Transverse colon (tissue), 4 donors: ENCODE data around the gene DIP2A. TPM values are rescaled to one million over a fixed set of nuclear protein-coding genes. Genes with fewer than 3 reads are reported as not detected.

Experiments
- DNase-seq: peaks from one replicate; pipeline ENCODE4 v3.0.0-alpha.2; 2019
- H3K27ac ChIP-seq, 4 donors: fragments of 200-600 bp; sonication (generic); 2 replicates each; pipeline ENCODE4 v1.5.1; 2016 to 2018; ENCODE audit warnings: inconsistent platforms in 4 of 4
- H3K27me3 ChIP-seq: fragments of 200-600 bp; sonication (generic); 2 replicates; pipeline ENCODE4 v1.5.1; 2017; ENCODE audit warnings: inconsistent platforms
- H3K36me3 ChIP-seq, 4 donors: fragments of 200-600 bp; sonication (generic); 2 replicates each; pipeline ENCODE4 v1.5.1; 2017 to 2019; ENCODE audit warnings: inconsistent platforms in 4 of 4
- H3K4me1 ChIP-seq, 4 donors: fragments of 200-600 bp; sonication (generic); 2 replicates each; pipeline ENCODE4 v1.5.1; 2017 to 2020; ENCODE audit warnings: inconsistent platforms in 4 of 4
- H3K4me3 ChIP-seq, 4 donors: fragments of 200-600 bp; sonication (generic); 1 replicate in 1 of 4; 2 replicates in 3 of 4; pipeline versions ENCODE4 v1.5.1 to v1.6.1; 2017 to 2019; ENCODE audit warnings: inconsistent platforms in 4 of 4
- H3K9me3 ChIP-seq, 2 donors: fragments of 200-600 bp; sonication (generic); 2 replicates each; pipeline ENCODE4 v1.5.1; 2017 to 2019; ENCODE audit warnings: inconsistent platforms in 2 of 2
- EP300 ChIP-seq: sonication (generic); formaldehyde crosslinking; IDR thresholded peaks from one replicate; pipeline ENCODE4 v1.6.1; 2017; ENCODE audit warnings: antibody characterized with exemption, low read depth
- POLR2A ChIP-seq: fragments of 450-650 bp; IDR thresholded peaks from one replicate; pipeline ENCODE4 v1.6.1; 2016; ENCODE audit warnings: antibody characterized with exemption, mild to moderate bottlenecking, moderate library complexity
- POLR2AphosphoS5 ChIP-seq, 3 donors: sonication (generic); formaldehyde crosslinking; IDR thresholded peaks; one replicate each; pipeline ENCODE4 v1.6.1; 2016; ENCODE audit warnings: antibody characterized with exemption in 3 of 3
- WGBS, 2 donors: methylation state at CpG; one replicate each; pipeline ENCODE4 v1.1.5; 2018; ENCODE audit warnings: low coverage in 1 of 2; 5-methylcytosine and 5-hydroxymethylcytosine counted together
- in situ Hi-C, 4 donors: fragments of 200-750 bp; cut with MboI; loops; one replicate each; pipeline versions ENCODE4 v1.15.0 to v1.15.1; 2017; ENCODE audit warnings: low sequenced_read_pairs in 3 of 4, low pct_ligation_motif_present in 1 of 4, low pct_unique_long_range_greater_than_20kb in 1 of 4
- intact Hi-C: fragments of 100-400 bp; cut with DNase I; formaldehyde crosslinking; loops from one replicate; pipeline ENCODE4 v1.15.1; 2023; ENCODE audit warnings: low total_unique reads
- total RNA-seq, 4 donors: library from RNA; depleted of rRNA; stranded (reverse); fragments of >200 nt; gene quantifications; one replicate each; pipeline ENCODE4 v1.1.0, GENCODE V29; 2016
- TF ChIP-seq, protein P1 (sequence below), 5 experiments: fragments of 200-600 bp in 3 of 5; fragments of 450-650 bp in 2 of 5; sonication (generic) in 3 of 5; IDR thresholded peaks; 1 replicate in 2 of 5; 2 replicates in 3 of 5; pipeline ENCODE4 v1.5.1; 2016 to 2017; ENCODE audit warnings: antibody characterized with exemption in 5 of 5, inconsistent platforms in 3 of 5, mild to moderate bottlenecking in 2 of 5, moderate library complexity in 1 of 5

The DIP2A gene
- total RNA-seq, 4 donors from 2014 or later, result 68.8 to 121 (median 92.9) TPM

DNA sequence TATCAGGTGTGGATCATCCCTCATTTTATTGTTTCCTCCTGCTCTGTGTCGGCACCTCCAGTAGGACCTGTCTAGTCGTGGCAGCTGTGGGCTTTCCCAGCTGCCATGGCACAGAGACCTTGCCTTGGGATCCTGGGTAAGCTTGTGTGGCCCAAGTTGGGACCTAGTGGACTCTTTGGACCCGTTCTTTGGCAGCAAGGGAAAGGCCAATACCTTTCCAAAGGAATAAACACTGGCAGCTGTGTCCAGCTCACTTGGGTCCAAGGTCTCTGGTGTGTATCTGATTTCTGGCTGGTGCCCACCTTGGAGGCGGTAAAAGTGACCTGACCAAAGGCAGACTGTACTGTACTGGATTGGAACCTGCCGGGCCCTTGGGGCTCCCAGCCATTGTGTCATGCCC, 21.8 kb downstream of the DIP2A start:
- H3K4me3 ChIP-seq, result no peak overlapping the region
- no peaks in the 10 kb centered on the region for H3K9me3 ChIP-seq
- in situ Hi-C loops, result no loop called here
- H3K36me3 ChIP-seq, result no peaks in the 10 kb centered on the region
- no peak for DNase-seq
- no peak overlapping the region for H3K27ac ChIP-seq
- 94% methylated on average over 5 of the region's 5 CpGs; no CpG with 5 or more reads in 1 of the 2 donors for WGBS, 2 donors
- no peak for TF ChIP-seq POLR2AphosphoS5 (IDR thresholded peaks at IDR 0.05)
- TF ChIP-seq POLR2A, result no peak
- no peak for TF ChIP-seq EP300
- TF ChIP-seq, protein P1, sequence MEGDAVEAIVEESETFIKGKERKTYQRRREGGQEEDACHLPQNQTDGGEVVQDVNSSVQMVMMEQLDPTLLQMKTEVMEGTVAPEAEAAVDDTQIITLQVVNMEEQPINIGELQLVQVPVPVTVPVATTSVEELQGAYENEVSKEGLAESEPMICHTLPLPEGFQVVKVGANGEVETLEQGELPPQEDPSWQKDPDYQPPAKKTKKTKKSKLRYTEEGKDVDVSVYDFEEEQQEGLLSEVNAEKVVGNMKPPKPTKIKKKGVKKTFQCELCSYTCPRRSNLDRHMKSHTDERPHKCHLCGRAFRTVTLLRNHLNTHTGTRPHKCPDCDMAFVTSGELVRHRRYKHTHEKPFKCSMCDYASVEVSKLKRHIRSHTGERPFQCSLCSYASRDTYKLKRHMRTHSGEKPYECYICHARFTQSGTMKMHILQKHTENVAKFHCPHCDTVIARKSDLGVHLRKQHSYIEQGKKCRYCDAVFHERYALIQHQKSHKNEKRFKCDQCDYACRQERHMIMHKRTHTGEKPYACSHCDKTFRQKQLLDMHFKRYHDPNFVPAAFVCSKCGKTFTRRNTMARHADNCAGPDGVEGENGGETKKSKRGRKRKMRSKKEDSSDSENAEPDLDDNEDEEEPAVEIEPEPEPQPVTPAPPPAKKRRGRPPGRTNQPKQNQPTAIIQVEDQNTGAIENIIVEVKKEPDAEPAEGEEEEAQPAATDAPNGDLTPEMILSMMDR (IDR thresholded peaks at IDR 0.05), result no peak
- intact Hi-C loops, result no loop called here
- H3K27me3 ChIP-seq, result no peaks in the 10 kb centered on the region
- H3K4me1 ChIP-seq, result no peaks in the 10 kb centered on the region

DNA sequence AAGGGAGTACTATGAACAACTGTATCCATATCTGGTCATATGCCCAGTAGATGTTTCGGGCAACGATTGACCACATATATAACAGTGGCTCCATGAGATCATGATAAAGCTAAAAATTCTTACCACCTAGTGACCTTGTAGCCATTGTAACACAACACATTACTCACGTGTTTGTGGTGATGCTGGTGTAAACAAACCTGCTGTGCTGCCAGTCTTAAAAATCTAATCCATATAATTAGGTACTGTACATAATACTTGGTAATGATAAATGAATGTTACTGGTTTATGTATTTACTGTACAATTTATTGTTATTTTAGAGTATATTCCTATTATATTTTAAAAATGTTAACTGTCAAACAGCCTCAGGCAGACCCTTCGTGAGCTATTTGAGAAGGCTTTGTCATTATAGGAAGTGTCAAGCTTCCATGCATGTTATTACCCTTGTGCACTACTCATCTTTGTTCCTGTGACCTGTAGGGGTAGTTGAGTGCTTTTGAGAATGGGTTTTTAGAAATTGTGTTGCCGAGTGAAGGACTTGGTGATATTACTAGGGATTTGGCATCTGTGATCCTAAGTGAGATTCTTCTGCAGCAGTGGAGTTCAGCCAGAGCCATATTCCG, 23.6 kb downstream of the DIP2A start:
- Histone ChIP-seq H3K4me3 (no peak overlapping the region), H3K36me3 (peaks cover 0 to 9% (median 0%) of the 10 kb centered on the region in 4 donors), H3K27ac (no peak overlapping the region), H3K27me3 (no peaks in the 10 kb centered on the region), H3K4me1 (no peaks in the 10 kb centered on the region), H3K9me3 (no peaks in the 10 kb centered on the region)
- intact Hi-C loops (no loop called here), in situ Hi-C loops (no loop called here)
- 90 to 96% methylated on average over 6 of the region's 6 CpGs for WGBS, 2 donors
- TF ChIP-seq EP300, result no peak
- no peak for TF ChIP-seq POLR2A
- no peak for TF ChIP-seq POLR2AphosphoS5 (IDR thresholded peaks at IDR 0.05)
- TF ChIP-seq, protein P1 (IDR thresholded peaks at IDR 0.05), result no peak
- DNase-seq, result no peak

DNA sequence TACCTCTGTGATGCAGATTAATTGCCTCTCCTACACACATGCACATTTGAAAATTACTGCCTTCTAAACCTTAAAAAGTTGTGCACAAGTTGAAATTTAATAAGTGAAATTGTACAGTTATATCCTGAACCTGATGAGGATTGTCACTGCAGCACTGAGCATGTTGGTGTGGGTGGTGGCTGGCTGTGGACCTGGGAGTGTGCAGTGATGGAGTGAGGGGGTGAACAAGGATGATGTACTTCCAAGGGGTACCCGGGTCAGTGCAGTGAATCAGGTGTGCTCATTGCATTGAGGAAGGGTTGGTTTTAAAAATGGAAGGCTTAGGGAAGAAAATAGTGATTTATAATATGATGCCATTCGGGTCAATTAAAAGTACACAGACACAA, 24.1 kb downstream of the DIP2A start:
- peaks cover 0 to 9% (median 0%) of the 10 kb centered on the region in 4 donors for H3K36me3 ChIP-seq
- 83 to 91% methylated on average over 2 of the region's 2 CpGs for WGBS, 2 donors
- no peak for DNase-seq

DNA sequence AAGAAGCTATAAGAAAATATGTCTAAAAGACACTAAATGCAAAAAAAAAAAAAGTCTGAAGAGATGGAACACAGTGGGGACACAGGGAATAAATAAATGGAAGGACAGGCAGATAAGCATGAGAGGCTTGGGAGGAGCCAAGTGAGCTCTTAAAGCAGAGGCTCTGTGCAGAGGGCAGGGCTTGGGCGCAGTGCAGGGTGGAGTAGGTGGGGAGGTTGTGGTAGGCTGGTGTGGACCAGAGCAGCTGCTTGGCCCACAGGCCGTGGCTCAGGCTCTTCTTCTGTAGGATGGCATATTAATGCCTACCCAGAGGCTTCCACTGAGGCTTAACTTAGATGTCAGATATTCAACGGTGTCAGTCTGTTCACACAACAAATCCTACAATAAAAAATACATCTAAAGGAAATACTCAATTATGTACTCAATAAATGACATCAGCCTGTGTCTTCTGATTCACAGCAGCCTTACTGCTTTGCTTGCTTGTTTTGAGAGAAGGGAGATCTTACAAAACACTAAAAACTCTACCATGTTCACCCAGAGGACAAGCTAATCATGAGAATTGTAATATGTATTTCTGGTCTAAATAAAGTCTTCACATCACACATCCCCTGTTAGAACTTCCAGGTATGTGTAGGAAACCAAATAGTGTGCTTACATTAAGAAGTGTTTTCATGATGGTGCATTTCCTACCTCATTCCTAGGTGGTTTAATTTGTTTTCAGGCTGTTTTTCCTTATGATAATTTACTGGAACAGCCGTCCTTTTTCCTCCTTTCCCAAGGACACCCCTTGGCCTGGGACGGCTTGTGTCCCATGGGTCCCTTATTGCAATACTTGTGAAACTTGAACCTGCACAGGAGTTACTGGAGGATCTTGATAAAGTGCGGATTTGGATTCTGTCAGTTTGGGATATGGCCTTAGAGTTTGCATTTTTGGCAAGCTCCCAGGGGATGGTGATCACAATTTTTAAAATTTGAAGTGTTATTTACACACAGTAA, 24.9 kb downstream of the DIP2A start:
- H3K9me3 ChIP-seq, result no peaks in the 10 kb centered on the region
- in situ Hi-C loops, result no loop called here
- TF ChIP-seq, protein P1 (IDR thresholded peaks at IDR 0.05), result no peak
- intact Hi-C loops, result no loop called here
- peaks cover 0 to 9% (median 0%) of the 10 kb centered on the region in 4 donors for H3K36me3 ChIP-seq
- no peaks in the 10 kb centered on the region for H3K27me3 ChIP-seq
- H3K27ac ChIP-seq, result no peak overlapping the region
- DNase-seq, result no peak
- WGBS, 2 donors, result 74 to 75% methylated on average over 6 of the region's 6 CpGs
- H3K4me1 ChIP-seq, result no peaks in the 10 kb centered on the region
- H3K4me3 ChIP-seq, result no peak overlapping the region

More for the DNA sequence above, 24.1 kb downstream of the DIP2A start:
- Histone ChIP-seq H3K27me3 (no peaks in the 10 kb centered on the region), H3K4me3 (no peak overlapping the region), H3K4me1 (no peaks in the 10 kb centered on the region), H3K27ac (no peak overlapping the region), H3K9me3 (no peaks in the 10 kb centered on the region)
- TF ChIP-seq POLR2A (no peak), EP300 (no peak), POLR2AphosphoS5 (IDR thresholded peaks at IDR 0.05) (no peak)
- TF ChIP-seq, protein P1 (IDR thresholded peaks at IDR 0.05), result no peak
- intact Hi-C loops, result no loop called here
- in situ Hi-C loops, result no loop called here
